ENCODE results near the gene CPNE5. TPM values are rescaled to one million over a fixed set of nuclear protein-coding genes. Genes with fewer than 3 reads are reported as not detected.

Gene CPNE5
- polyA plus RNA-seq, 1 of the 3 experiments (the other 2 are of a cell fraction): 0.30 TPM

DNA sequence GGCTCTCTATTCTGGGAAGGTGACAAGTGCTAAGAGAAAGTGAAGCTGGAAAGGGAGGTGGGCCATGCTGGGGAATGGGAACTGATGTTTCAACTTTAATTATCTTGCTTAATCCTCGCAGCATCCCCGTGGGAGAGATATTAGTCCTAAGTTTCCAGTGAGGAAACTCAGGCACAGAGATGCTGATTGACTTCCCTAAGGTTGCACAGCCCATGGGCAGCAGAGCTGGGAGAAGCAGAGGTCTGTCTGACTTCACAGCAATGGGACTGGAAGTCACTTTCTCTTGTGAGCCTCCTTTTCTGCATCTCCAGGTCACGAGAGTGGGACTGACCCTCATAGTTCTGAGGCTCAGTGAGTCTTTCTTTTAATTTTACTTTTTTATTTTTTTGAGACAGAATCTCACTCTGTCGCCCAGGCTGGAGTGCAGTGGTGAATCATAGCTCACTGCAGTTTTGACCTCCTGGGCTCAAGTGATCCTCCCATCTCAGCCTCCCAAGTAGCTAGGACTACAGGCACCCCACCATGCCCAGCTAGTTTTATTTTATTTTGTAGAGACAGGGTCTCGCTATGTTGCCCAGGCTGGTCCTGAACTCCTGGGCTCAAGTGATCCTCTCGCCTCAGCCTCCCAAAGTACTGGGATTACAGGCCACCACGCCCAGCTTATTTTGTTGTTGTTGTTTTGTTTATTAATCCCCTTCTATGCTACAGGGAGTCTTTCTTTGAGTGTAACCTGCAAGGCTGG is 139.0 kb downstream of the CPNE5 start:
- WGBS (ENCODE audit: low lambda C conversion rate): 72% methylated on average over 7 of the region's 7 CpGs
- Histone ChIP-seq H3K27me3 (ENCODE audit: insufficient read depth) (no peaks in the 10 kb centered on the region), H3K9me3 (no peaks in the 10 kb centered on the region), H3K36me3 (replicated peaks in 1 of 2; ENCODE audit: control insufficient read depth in 1 of 2, insufficient read depth in 2 of 2, low read length in 1 of 2) (no peaks in the 10 kb centered on the region), H3K4me1 (ENCODE audit: control insufficient read depth in 1 of 2, insufficient read depth in 2 of 2, low read depth in 1 of 2, low read length in 1 of 2) (no peaks in the 10 kb centered on the region; a peak in 1 of 4 replicates), H3K4me2 (no peak overlapping the region), H3K9ac (no peak overlapping the region), H3K9me2 (no peaks in the 10 kb centered on the region), H4K20me1 (ENCODE audit: insufficient read depth) (no peaks in the 10 kb centered on the region), H3K27ac (ENCODE audit: low read depth in 2 of 2, low read length in 1 of 2) (no peak overlapping the region), H2AFZ (ENCODE audit: low read depth) (no peak overlapping the region), H3K4me3 (ENCODE audit: low read depth in 2 of 2, low read length in 1 of 2) (no peak overlapping the region), H3K79me2 (ENCODE audit: insufficient read depth) (no peaks in the 10 kb centered on the region), H3F3A (replicated peaks; ENCODE audit: insufficient read depth) (no peaks in the 10 kb centered on the region)
- POLR2A ChIA-PET: no interaction called here
- DNase-seq: no peak
- CTCF ChIA-PET: interaction anchor here (1.7 kb wide), 1 partner anchor 17 kb away, joined by 5 read pairs; no protein-coding TSS in a partner anchor
- TF ChIP-seq POLR2AphosphoS5 (IDR thresholded peaks at IDR 0.05; ENCODE audit: low read depth, low read length): no peak
- TF ChIP-seq, protein P1, sequence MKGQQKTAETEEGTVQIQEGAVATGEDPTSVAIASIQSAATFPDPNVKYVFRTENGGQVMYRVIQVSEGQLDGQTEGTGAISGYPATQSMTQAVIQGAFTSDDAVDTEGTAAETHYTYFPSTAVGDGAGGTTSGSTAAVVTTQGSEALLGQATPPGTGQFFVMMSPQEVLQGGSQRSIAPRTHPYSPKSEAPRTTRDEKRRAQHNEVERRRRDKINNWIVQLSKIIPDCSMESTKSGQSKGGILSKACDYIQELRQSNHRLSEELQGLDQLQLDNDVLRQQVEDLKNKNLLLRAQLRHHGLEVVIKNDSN (IDR thresholded peaks at IDR 0.05; ENCODE audit: borderline replicate concordance, low read depth): no peak

- TF ChIP-seq FOXM1 (IDR thresholded peaks at IDR 0.05; ENCODE audit: low read depth): no peak
- TF ChIP-seq NRF1 (IDR thresholded peaks at IDR 0.05; ENCODE audit: low read depth, low read length): no peak
- Histone ChIP-seq H3K27me3 (ENCODE audit: insufficient read depth) (no peaks in the 10 kb centered on the region), H3K4me2 (no peak overlapping the region), H3K9me3 (no peaks in the 10 kb centered on the region), H3K79me2 (ENCODE audit: insufficient read depth) (no peaks in the 10 kb centered on the region), H3K27ac (ENCODE audit: low read depth in 2 of 2, low read length in 1 of 2) (no peak overlapping the region), H3K36me3 (replicated peaks in 1 of 2; ENCODE audit: control insufficient read depth in 1 of 2, insufficient read depth in 2 of 2, low read length in 1 of 2) (no peaks in the 10 kb centered on the region), H3K4me1 (ENCODE audit: control insufficient read depth in 1 of 2, insufficient read depth in 2 of 2, low read depth in 1 of 2, low read length in 1 of 2) (no peaks in the 10 kb centered on the region; a peak in 1 of 4 replicates), H2AFZ (ENCODE audit: low read depth) (no peak overlapping the region), H4K20me1 (ENCODE audit: insufficient read depth) (no peaks in the 10 kb centered on the region), H3K9me2 (no peaks in the 10 kb centered on the region), H3F3A (replicated peaks; ENCODE audit: insufficient read depth) (no peaks in the 10 kb centered on the region), H3K4me3 (ENCODE audit: low read depth in 2 of 2, low read length in 1 of 2) (no peak overlapping the region), H3K9ac (no peak overlapping the region)
- ChIA-PET POLR2A (no interaction called here), CTCF (interaction anchor here (0.5 kb wide), 1 partner anchor 60 kb away, joined by 3 read pairs; no protein-coding TSS in a partner anchor)
- 70% methylated on average over 4 of the region's 7 CpGs for WGBS (ENCODE audit: low lambda C conversion rate)
- no peak for DNase-seq
Observed at GRCh38 chr6:36699348-36699747, 139.9 kb downstream of the CPNE5 start.

GRCh38 chr6:36698871-36699271 is 140.4 kb downstream of the CPNE5 start:
- Histone ChIP-seq H3K9ac (no peak overlapping the region), H3F3A (replicated peaks; ENCODE audit: insufficient read depth) (no peaks in the 10 kb centered on the region), H3K27ac (ENCODE audit: low read depth in 2 of 2, low read length in 1 of 2) (no peak overlapping the region), H3K4me3 (ENCODE audit: low read depth in 2 of 2, low read length in 1 of 2) (no peak overlapping the region), H3K36me3 (replicated peaks in 1 of 2; ENCODE audit: control insufficient read depth in 1 of 2, insufficient read depth in 2 of 2, low read length in 1 of 2) (no peaks in the 10 kb centered on the region), H3K79me2 (ENCODE audit: insufficient read depth) (no peaks in the 10 kb centered on the region), H4K20me1 (ENCODE audit: insufficient read depth) (no peaks in the 10 kb centered on the region), H2AFZ (ENCODE audit: low read depth) (no peak overlapping the region), H3K4me1 (ENCODE audit: control insufficient read depth in 1 of 2, insufficient read depth in 2 of 2, low read depth in 1 of 2, low read length in 1 of 2) (no peaks in the 10 kb centered on the region; a peak in 1 of 4 replicates), H3K4me2 (no peak overlapping the region), H3K27me3 (ENCODE audit: insufficient read depth) (no peaks in the 10 kb centered on the region), H3K9me2 (no peaks in the 10 kb centered on the region), H3K9me3 (no peaks in the 10 kb centered on the region)
- TF ChIP-seq RCOR1 (IDR thresholded peaks at IDR 0.05; ENCODE audit: low read length) (no peak), RAD21 (IDR thresholded peaks at IDR 0.05; ENCODE audit: low read length) (no peak), FOSL2 (IDR thresholded peaks at IDR 0.05; ENCODE audit: borderline replicate concordance, low read depth) (no peak), RFX5 (IDR thresholded peaks at IDR 0.05; ENCODE audit: low read length) (no peak)
- 80% methylated on average over 8 of the region's 8 CpGs for WGBS (ENCODE audit: low lambda C conversion rate)
- ChIA-PET CTCF (interaction anchor here (0.5 kb wide), 1 partner anchor 60 kb away, joined by 3 read pairs; no protein-coding TSS in a partner anchor), POLR2A (no interaction called here)
- no peak for DNase-seq
